ENCODE results near the gene MAP4. TPM values are rescaled to one million over a fixed set of nuclear protein-coding genes. Genes with fewer than 3 reads are reported as not detected.
A peak's percentile ranks its signal among the peaks of the same experiment; 100 is the strongest.

Gene MAP4
- total RNA-seq, 3 donors from 2014 or later (not counting 1 experiment from before 2014, with no cell fraction given): 74.5 to 97.1 (median 88.9) TPM

- H3K4me1 Mint-ChIP-seq: no peaks in the 10 kb centered on the region
- Histone ChIP-seq H3K4me3 (ENCODE audit: low read length) (no peak overlapping the region), H3K36me3 (ENCODE audit: control insufficient read depth, insufficient read depth, low read length) (peaks cover 70% of the 10 kb centered on the region), H3K27ac (ENCODE audit: low read length) (no peak overlapping the region), H3K9me3 (ENCODE audit: control insufficient read depth, insufficient read depth, low read length) (no peaks in the 10 kb centered on the region), H3K27me3 (ENCODE audit: control insufficient read depth, insufficient read depth, low read length) (no peaks in the 10 kb centered on the region), H3K4me1 (ENCODE audit: control insufficient read depth, insufficient read depth, low read length) (no peaks in the 10 kb centered on the region)
- H3K36me3 Mint-ChIP-seq: peaks cover 18% of the 10 kb centered on the region
- H3K9me3 Mint-ChIP-seq: no peaks in the 10 kb centered on the region
- ATAC-seq (no peak), DNase-seq (no peak)
- intact Hi-C loops (cut with micrococcal nuclease): no loop called here
- H3K27ac Mint-ChIP-seq: no peak overlapping the region
- no peaks in the 10 kb centered on the region for H3K27me3 Mint-ChIP-seq (ENCODE audit: low read depth in 2 of 2)
- 100% methylated on average over 2 of the region's 2 CpGs for WGBS (ENCODE audit: insufficient coverage)
- no peak for TF ChIP-seq CTCF (IDR thresholded peaks at IDR 0.05)
- H3K4me3 Mint-ChIP-seq: no peak overlapping the region
These were observed 144.8 kb downstream of the MAP4 start for GRCh38 chr3:47871389-47871788.

- peaks cover 68% of the 10 kb centered on the region for H3K36me3 ChIP-seq (ENCODE audit: control insufficient read depth, insufficient read depth, low read length)
These were observed 145.4 kb downstream of the MAP4 start for GRCh38 chr3:47870702-47871260.

GRCh38 chr3:47870156-47870555, 146.1 kb downstream of the MAP4 start:
- no peak overlapping the region for H3K4me3 Mint-ChIP-seq
- no peak for TF ChIP-seq CTCF (IDR thresholded peaks at IDR 0.05)
- H3K4me1 ChIP-seq (ENCODE audit: control insufficient read depth, insufficient read depth, low read length): no peaks in the 10 kb centered on the region
- H3K27ac ChIP-seq (ENCODE audit: low read length): no peak overlapping the region
- no peak overlapping the region for H3K4me3 ChIP-seq (ENCODE audit: low read length)
- peaks cover 18% of the 10 kb centered on the region for H3K36me3 Mint-ChIP-seq
- no peaks in the 10 kb centered on the region for H3K27me3 Mint-ChIP-seq (ENCODE audit: low read depth in 2 of 2)
- intact Hi-C loops (cut with micrococcal nuclease): no loop called here
- H3K9me3 ChIP-seq (ENCODE audit: control insufficient read depth, insufficient read depth, low read length): no peaks in the 10 kb centered on the region
- H3K4me1 Mint-ChIP-seq: no peaks in the 10 kb centered on the region
- H3K36me3 ChIP-seq (ENCODE audit: control insufficient read depth, insufficient read depth, low read length): peaks cover 67% of the 10 kb centered on the region
- no peak overlapping the region for H3K27ac Mint-ChIP-seq
- no peaks in the 10 kb centered on the region for H3K9me3 Mint-ChIP-seq
- no peaks in the 10 kb centered on the region for H3K27me3 ChIP-seq (ENCODE audit: control insufficient read depth, insufficient read depth, low read length)
- DNase-seq: no peak
- no peak for ATAC-seq
- WGBS (ENCODE audit: insufficient coverage): 86% methylated on average over 3 of the region's 3 CpGs

More at GRCh38 chr3:47870702-47871260, 145.4 kb downstream of the MAP4 start:
- no peak for ATAC-seq
- no peak overlapping the region for H3K4me3 ChIP-seq (ENCODE audit: low read length)
- intact Hi-C loops (cut with micrococcal nuclease): no loop called here
- no peak for DNase-seq
- Mint-ChIP-seq H3K36me3 (peaks cover 18% of the 10 kb centered on the region), H3K4me1 (no peaks in the 10 kb centered on the region), H3K27ac (peak overlapping the region in 1 of 2 donors; percentile 18), H3K4me3 (no peak overlapping the region), H3K9me3 (no peaks in the 10 kb centered on the region), H3K27me3 (ENCODE audit: low read depth in 2 of 2) (no peaks in the 10 kb centered on the region)
- no peaks in the 10 kb centered on the region for H3K27me3 ChIP-seq (ENCODE audit: control insufficient read depth, insufficient read depth, low read length)
- WGBS (ENCODE audit: insufficient coverage): 92% methylated on average over 12 of the region's 12 CpGs
- no peak for TF ChIP-seq CTCF (IDR thresholded peaks at IDR 0.05)
- no peaks in the 10 kb centered on the region for H3K9me3 ChIP-seq (ENCODE audit: control insufficient read depth, insufficient read depth, low read length)
- H3K27ac ChIP-seq (ENCODE audit: low read length): no peak overlapping the region
- no peaks in the 10 kb centered on the region for H3K4me1 ChIP-seq (ENCODE audit: control insufficient read depth, insufficient read depth, low read length)

GRCh38 chr3:47868306-47868705, 147.9 kb downstream of the MAP4 start:
- TF ChIP-seq CTCF (IDR thresholded peaks at IDR 0.05): no peak
- no peak overlapping the region for H3K27ac Mint-ChIP-seq
- no peaks in the 10 kb centered on the region for H3K4me1 Mint-ChIP-seq
- Histone ChIP-seq H3K9me3 (ENCODE audit: control insufficient read depth, insufficient read depth, low read length) (no peaks in the 10 kb centered on the region), H3K36me3 (ENCODE audit: control insufficient read depth, insufficient read depth, low read length) (peaks cover 61% of the 10 kb centered on the region), H3K27me3 (ENCODE audit: control insufficient read depth, insufficient read depth, low read length) (no peaks in the 10 kb centered on the region), H3K4me1 (ENCODE audit: control insufficient read depth, insufficient read depth, low read length) (no peaks in the 10 kb centered on the region), H3K4me3 (ENCODE audit: low read length) (no peak overlapping the region), H3K27ac (ENCODE audit: low read length) (no peak overlapping the region)
- H3K9me3 Mint-ChIP-seq: no peaks in the 10 kb centered on the region
- no peak for DNase-seq
- no peak for ATAC-seq
- intact Hi-C loops (cut with micrococcal nuclease): no loop called here
- no peak overlapping the region for H3K4me3 Mint-ChIP-seq
- peaks cover 18% of the 10 kb centered on the region for H3K36me3 Mint-ChIP-seq
- WGBS (ENCODE audit: insufficient coverage): 94% methylated on average over 2 of the region's 2 CpGs
- no peaks in the 10 kb centered on the region for H3K27me3 Mint-ChIP-seq (ENCODE audit: low read depth in 2 of 2)
